ENCODE measurements around the gene KCNJ6. TPM values are rescaled to one million over a fixed set of nuclear protein-coding genes. Genes with fewer than 3 reads are reported as not detected.

The KCNJ6 gene
- total and polyA plus RNA-seq, 9 of the 15 experiments (the other 6 are each of a cell fraction or from before 2014, with no cell fraction given): 0.06 to 0.21 (median 0.13) TPM; not detected in 1

GRCh38 chr21:37790905-37791304, 125.4 kb downstream of the KCNJ6 start (continued):
- TF ChIP-seq, protein P1, sequence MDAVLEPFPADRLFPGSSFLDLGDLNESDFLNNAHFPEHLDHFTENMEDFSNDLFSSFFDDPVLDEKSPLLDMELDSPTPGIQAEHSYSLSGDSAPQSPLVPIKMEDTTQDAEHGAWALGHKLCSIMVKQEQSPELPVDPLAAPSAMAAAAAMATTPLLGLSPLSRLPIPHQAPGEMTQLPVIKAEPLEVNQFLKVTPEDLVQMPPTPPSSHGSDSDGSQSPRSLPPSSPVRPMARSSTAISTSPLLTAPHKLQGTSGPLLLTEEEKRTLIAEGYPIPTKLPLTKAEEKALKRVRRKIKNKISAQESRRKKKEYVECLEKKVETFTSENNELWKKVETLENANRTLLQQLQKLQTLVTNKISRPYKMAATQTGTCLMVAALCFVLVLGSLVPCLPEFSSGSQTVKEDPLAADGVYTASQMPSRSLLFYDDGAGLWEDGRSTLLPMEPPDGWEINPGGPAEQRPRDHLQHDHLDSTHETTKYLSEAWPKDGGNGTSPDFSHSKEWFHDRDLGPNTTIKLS (IDR thresholded peaks at IDR 0.05; ENCODE audit: borderline replicate concordance, low read depth): no peak
- TF ChIP-seq SMAD4 (CRISPR knock-in tag; conservative IDR thresholded peaks at IDR 0.05): no peak
- TF ChIP-seq SIN3B (IDR thresholded peaks at IDR 0.05; ENCODE audit: low read depth): no peak
- no peak for TF ChIP-seq NCOR1 (IDR thresholded peaks at IDR 0.05)
- TF ChIP-seq LCOR (CRISPR knock-in tag; IDR thresholded peaks at IDR 0.05): no peak
- no peak for TF ChIP-seq JUND (IDR thresholded peaks at IDR 0.05; ENCODE audit: borderline replicate concordance, low read depth, low read length)
- TF ChIP-seq JUND (tag; IDR thresholded peaks at IDR 0.05; ENCODE audit: borderline replicate concordance, low read depth, low read length): no peak

DNA sequence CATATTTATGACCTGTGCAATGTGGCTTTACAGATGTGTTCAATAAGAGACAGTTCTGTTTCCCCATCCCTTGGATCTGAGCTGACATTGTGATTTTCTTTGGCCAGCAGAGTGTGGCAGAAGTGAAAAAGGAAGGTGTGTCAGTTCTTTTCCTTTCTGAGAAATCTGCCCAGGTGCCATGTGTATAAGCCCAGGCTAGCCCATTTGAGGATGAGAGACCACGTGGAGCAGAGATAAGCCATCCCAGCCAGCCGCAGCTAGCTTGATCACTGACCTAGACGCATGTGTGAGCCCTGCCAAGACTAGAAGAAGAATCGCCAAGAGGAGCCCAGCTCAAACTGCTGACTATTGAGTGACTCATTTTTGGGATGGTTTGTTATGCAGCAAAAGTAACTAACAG, 127.8 kb downstream of the KCNJ6 start:
- intact Hi-C loops (cut with micrococcal nuclease): no loop called here
- BruUV-seq (replicated peaks): no TSS peak
- no peak for FAIRE-seq

More for the DNA sequence above, 127.8 kb downstream of the KCNJ6 start:
- ATAC-seq (no peak), DNase-seq (ENCODE audit: extremely low read depth in 1 of 4, low spot score in 3 of 4) (no peak)
- H3K9me3 ChIP-seq (replicated peaks; ENCODE audit: control insufficient read depth, insufficient read depth, low read depth, low read length): no peaks in the 10 kb centered on the region
- no peaks in the 10 kb centered on the region for H3K4me1 ChIP-seq (replicated peaks in 1 of 2; ENCODE audit: control insufficient read depth in 2 of 2, insufficient read depth in 2 of 2, low read length in 2 of 2)
- no peak overlapping the region for H3K9ac ChIP-seq (ENCODE audit: insufficient read depth in 1 of 2, low read depth in 2 of 2, low read length in 2 of 2)
- TF ChIP-seq SIN3A (IDR thresholded peaks at IDR 0.05; ENCODE audit: borderline replicate concordance in 2 of 2, control insufficient read depth in 1 of 2, low read depth in 2 of 2, low read length in 2 of 2): no peak
- TF ChIP-seq, protein P2, sequence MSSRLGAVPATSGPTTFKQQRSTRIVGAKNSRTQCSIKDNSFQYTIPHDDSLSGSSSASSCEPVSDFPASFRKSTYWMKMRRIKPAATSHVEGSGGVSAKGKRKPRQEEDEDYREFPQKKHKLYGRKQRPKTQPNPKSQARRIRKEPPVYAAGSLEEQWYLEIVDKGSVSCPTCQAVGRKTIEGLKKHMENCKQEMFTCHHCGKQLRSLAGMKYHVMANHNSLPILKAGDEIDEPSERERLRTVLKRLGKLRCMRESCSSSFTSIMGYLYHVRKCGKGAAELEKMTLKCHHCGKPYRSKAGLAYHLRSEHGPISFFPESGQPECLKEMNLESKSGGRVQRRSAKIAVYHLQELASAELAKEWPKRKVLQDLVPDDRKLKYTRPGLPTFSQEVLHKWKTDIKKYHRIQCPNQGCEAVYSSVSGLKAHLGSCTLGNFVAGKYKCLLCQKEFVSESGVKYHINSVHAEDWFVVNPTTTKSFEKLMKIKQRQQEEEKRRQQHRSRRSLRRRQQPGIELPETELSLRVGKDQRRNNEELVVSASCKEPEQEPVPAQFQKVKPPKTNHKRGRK (tag; IDR thresholded peaks at IDR 0.05): no peak
- H3K79me2 ChIP-seq (ENCODE audit: control insufficient read depth, insufficient read depth, low read length): no peaks in the 10 kb centered on the region
- no peaks in the 10 kb centered on the region for H3K36me3 ChIP-seq (ENCODE audit: control insufficient read depth, insufficient read depth, low read length)
- 1% methylated on average over 4 of the region's 4 CpGs for WGBS (ENCODE audit: insufficient coverage, low coverage, missing lambda C conversion rate)
- CTCF ChIA-PET (ENCODE audit: low intra/inter-chr PET ratio): no interaction called here
- POLR2A ChIA-PET: no interaction called here
- no peak overlapping the region for H3K4me2 ChIP-seq (ENCODE audit: insufficient read depth, low read length)
- no peaks in the 10 kb centered on the region for H4K20me1 ChIP-seq (replicated peaks; ENCODE audit: control insufficient read depth, insufficient read depth, low read length)
- H3K27me3 ChIP-seq (ENCODE audit: control insufficient read depth in 2 of 2, insufficient read depth in 2 of 2, low read length in 2 of 2): peaks cover 0 to 2% of the 10 kb centered on the region in 2 experiments; a peak in 2 of 5 replicates
- no peak overlapping the region for H3K27ac ChIP-seq (ENCODE audit: extremely low read depth, low read depth, low read length)
- no peaks in the 10 kb centered on the region for H3K9me1 ChIP-seq (ENCODE audit: control insufficient read depth, insufficient read depth, low read length)
- no peak overlapping the region for H2AFZ ChIP-seq (ENCODE audit: low read depth, low read length)
- in situ Hi-C loops (cut with MboI): no loop called here
- no peak overlapping the region for H3K4me3 ChIP-seq

Data from K562 (cell line).